Dermis microvascular lymphatic vessel endothelial cell (primary cell): ENCODE measurements around the gene MRPL43. TPM values are rescaled to one million over a fixed set of nuclear protein-coding genes. Genes with fewer than 3 reads are reported as not detected.

ENCODE experiments used
- DNase-seq, 2 donors: peaks; one replicate each; pipeline versions ENCODE4 v3.0.0 to v3.0.0-alpha.2; 2010; ENCODE audit warnings: low read depth in 2 of 2
- total RNA-seq: library from RNA; depleted of rRNA; stranded (reverse); fragments of >200 nt; gene quantifications from 2 replicates; pipeline ENCODE4 v1.2.1, GENCODE V29; 2014

MRPL43 gene
- total RNA-seq, 1 donor from 2014 or later: 51.2 TPM

- no peak for DNase-seq
Observed at GRCh38 chr10:100968062-100968736, 19.1 kb downstream of the MRPL43 start.

GRCh38 chr10:100967332-100967731 is 20.0 kb downstream of the MRPL43 start:
- no peak for DNase-seq

- DNase-seq: no peak
Observed at GRCh38 chr10:100966887-100967286, 20.4 kb downstream of the MRPL43 start.

- DNase-seq: no peak
Observed at GRCh38 chr10:100965820-100966219, 21.5 kb downstream of the MRPL43 start.

GRCh38 chr10:100963826-100964225 is 23.5 kb downstream of the MRPL43 start:
- no peak for DNase-seq

- no peak for DNase-seq
Observed at GRCh38 chr10:100962351-100963080, 24.8 kb downstream of the MRPL43 start.

GRCh38 chr10:100960251-100960650 is 27.0 kb downstream of the MRPL43 start:
- no peak for DNase-seq

- no peak for DNase-seq
Observed at GRCh38 chr10:100948916-100949315, 38.4 kb downstream of the MRPL43 start.

GRCh38 chr10:100945754-100946153 is 41.5 kb downstream of the MRPL43 start:
- DNase-seq: no peak

- no peak for DNase-seq
Observed at GRCh38 chr10:100943508-100943907, 43.8 kb downstream of the MRPL43 start.

- DNase-seq: no peak
Observed at GRCh38 chr10:100942229-100942628, 45.1 kb downstream of the MRPL43 start.

GRCh38 chr10:100939763-100940344 is 47.4 kb downstream of the MRPL43 start:
- DNase-seq: no peak

Other genes starting within 250 kb of the MRPL43 start
- gene PAX2, start 241.9 kb downstream of the MRPL43 start, total RNA-seq: not detected in 2 replicates
- 17.1 and 22.8 TPM in 2 replicates for gene SLF2, start 74.5 kb downstream of the MRPL43 start, total RNA-seq
- gene SEMA4G, start 18.0 kb downstream of the MRPL43 start, total RNA-seq: 0.77 and 1.5 TPM in 2 replicates
- 5.3 and 7.0 TPM in 2 replicates for gene TWNK, start within 50 bp of the MRPL43 start, total RNA-seq
- 33.9 and 41.5 TPM in 2 replicates for gene LZTS2, start 12.3 kb upstream of the MRPL43 start, total RNA-seq
- 0.25 and 0.51 TPM in 2 replicates for gene PDZD7, start 43.6 kb upstream of the MRPL43 start, total RNA-seq
- gene SFXN3, start 43.7 kb upstream of the MRPL43 start, total RNA-seq: 51.2 and 74.8 TPM in 2 replicates
- gene KAZALD1, start 74.5 kb upstream of the MRPL43 start, total RNA-seq: 0.38 and 0.39 TPM in 2 replicates
- gene TLX1, start 143.8 kb upstream of the MRPL43 start, total RNA-seq: not detected in 2 replicates
- gene LBX1, start 242.0 kb upstream of the MRPL43 start, total RNA-seq: not detected in 2 replicates